AG09319 (cell line): ENCODE results near the gene TEX26.
A peak's percentile ranks its signal among the peaks of the same experiment; 100 is the strongest.

Experiments
- DNase-seq: peaks from one replicate; pipeline ENCODE4 v3.0.0-alpha.2; 2010; ENCODE audit warnings: low read depth; ENCODE audit errors: extremely low read depth
- TF ChIP-seq, protein P1 (sequence below): IDR thresholded peaks from 2 replicates; pipeline ENCODE4 v1.5.1; 2011; ENCODE audit warnings: low read depth, mild to moderate bottlenecking, inconsistent platforms, low read length, moderate library complexity

The TEX26 gene

GRCh38 chr13:30991184-30991583, 58.7 kb downstream of the TEX26 start:
- TF ChIP-seq, protein P1, sequence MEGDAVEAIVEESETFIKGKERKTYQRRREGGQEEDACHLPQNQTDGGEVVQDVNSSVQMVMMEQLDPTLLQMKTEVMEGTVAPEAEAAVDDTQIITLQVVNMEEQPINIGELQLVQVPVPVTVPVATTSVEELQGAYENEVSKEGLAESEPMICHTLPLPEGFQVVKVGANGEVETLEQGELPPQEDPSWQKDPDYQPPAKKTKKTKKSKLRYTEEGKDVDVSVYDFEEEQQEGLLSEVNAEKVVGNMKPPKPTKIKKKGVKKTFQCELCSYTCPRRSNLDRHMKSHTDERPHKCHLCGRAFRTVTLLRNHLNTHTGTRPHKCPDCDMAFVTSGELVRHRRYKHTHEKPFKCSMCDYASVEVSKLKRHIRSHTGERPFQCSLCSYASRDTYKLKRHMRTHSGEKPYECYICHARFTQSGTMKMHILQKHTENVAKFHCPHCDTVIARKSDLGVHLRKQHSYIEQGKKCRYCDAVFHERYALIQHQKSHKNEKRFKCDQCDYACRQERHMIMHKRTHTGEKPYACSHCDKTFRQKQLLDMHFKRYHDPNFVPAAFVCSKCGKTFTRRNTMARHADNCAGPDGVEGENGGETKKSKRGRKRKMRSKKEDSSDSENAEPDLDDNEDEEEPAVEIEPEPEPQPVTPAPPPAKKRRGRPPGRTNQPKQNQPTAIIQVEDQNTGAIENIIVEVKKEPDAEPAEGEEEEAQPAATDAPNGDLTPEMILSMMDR, result no peak
- no peak for DNase-seq

DNA sequence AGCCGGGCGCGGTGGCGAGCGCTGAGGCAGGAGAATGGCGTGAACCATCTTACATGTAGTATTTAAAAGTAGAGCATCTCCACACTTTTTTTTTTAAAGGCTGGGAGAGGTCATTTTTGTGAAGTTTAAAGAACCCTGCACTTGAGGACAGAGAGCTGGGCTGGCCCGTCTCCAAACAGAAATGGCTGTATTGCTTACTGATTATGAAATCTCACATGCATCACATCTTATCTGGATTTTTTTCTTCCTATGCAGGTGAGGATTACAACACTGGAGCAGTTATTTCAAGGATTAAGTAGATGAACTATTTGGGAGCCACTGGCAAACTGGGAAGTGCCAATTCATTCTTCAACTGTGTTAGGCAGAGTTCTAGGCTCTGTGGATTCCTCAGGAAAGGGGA, 59.5 kb downstream of the TEX26 start:
- DNase-seq, result no peak
- TF ChIP-seq, protein P1, result no peak

DNA sequence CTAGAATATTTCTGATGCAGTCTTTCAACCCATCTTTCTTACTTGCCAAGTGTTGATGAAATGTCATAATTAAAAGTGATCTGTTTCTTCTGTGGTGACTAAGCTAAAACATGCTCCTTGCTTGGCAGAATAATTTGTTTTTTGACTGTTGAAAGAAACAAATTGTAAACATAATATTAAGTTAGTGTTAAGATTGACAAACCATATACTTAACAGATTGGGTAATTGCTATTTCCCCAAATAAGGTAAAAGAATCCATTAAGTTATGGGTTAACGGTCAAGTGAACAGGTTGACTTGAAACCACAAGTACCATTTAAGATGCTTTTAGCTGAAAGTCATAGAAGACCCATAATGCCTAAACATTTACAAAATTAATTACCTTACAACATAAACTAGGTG, 62.9 kb downstream of the TEX26 start:
- TF ChIP-seq, protein P1, result no peak
- DNase-seq, result no peak

DNA sequence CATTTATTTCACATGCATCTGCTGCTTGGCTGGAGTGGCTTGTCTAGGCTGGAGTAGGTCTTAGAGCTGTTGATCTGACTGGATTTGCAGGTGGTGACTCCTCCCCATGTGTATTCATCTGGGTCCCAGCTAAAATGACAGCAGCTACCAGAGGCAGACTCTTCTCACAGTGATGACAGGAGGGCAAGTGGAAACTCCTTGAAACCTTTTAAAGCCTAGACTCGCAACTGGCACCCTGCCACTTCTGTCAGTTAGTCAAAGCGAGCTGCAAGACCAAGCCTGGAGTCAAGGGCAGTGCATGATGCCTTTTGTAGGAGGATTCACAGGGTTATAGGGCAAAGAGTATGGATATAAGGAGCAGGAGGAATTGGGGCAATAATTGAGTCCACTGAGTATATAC, 65.2 kb downstream of the TEX26 start:
- DNase-seq, result no peak
- TF ChIP-seq, protein P1, result no peak

DNA sequence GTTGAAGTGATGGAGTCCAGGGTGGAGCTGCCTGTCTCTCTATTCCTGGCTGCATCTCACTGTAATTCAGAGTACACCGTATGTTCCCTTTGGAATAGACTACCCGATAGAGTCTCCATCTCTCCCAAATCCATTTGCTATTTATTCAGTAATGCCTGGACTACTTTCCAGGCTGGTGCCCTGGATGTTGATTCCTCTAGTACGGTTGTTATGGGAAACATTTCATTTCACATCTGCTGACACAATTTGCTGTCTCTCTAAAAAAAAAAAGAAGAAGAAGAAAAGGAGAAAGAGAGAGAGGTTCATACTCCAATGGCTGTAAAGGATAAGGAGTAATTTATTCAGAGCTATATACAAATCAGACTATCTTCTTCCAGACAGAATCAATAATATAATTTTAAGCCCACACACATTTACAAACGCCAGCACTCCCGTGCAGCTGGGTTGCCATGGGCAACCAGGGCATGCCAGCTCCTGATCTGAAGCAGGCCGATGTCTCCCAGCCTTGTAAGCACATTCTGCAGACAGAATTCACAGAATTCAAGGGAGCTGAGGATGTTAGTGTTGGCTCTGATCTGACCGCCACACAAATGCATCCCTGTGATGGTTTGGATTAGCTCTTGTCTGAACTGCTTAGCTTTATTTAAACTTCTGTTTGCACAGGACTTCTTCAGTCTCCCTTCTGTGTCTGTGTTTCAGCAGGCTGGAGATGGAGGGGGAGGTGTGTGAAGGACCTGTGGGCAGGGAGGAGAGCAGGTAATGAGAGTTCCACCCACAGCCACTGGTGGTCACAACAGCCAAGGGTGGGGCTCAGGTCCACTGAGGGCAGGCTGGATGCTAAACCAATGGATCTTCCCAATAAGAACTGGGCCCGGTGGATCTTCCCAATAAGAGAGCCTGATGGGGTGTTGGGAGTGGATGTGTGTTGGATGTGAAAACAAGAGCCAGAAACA, 66.0 kb downstream of the TEX26 start:
- DNase-seq, result peak; percentile 27
- TF ChIP-seq, protein P1, result no peak

DNA sequence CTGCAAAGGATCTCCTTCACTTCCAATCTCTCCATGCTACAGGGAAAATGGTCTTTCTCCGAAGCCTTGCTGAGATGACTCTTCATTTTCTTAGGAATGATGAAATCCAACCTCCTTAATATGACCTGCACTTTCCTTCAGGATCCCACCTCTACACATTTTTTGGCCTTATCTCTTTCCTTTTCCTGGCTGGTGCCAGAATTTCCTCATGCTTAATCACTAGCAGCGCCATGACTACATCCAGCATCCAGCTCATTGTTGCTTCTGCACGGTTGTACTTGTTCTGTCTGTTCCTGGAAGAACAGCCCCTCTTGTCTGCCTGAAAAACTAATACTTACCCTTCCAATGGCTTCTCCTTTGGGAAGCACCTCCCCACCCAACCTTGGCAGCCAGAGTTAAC, 68.4 kb downstream of the TEX26 start:
- no peak for DNase-seq
- TF ChIP-seq, protein P1, result no peak

DNA sequence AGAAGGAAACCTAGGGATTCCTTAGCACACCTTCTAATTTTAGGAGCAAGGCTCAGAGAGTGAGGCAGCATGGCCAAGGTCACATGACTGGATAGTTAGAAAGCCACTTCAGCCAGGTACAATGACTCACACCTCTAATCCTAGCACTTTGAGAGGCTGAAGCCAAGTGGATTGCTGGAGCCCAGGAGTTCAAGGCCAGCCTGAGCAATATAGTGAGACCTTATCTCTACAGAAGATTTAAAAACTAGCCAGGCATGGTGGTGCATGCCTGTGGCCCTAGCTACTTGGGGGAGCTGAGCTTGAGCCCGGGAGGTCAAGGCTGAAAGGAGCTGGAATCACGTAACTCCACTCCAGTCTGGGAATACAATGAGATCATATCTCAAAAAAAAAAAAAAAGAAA, 69.2 kb downstream of the TEX26 start:
- TF ChIP-seq, protein P1, result no peak

More for the DNA sequence above, 69.2 kb downstream of the TEX26 start:
- DNase-seq, result no peak
